Hematopoietic multipotent progenitor cell treated with erythropoietin and hydrocortisone succinate and interleukin-3 and kit ligand, for 15 days (in vitro differentiated cells): Measurements from ENCODE around the gene CROCC2.
"Not testable (repeated sequence)": the region's sequence is repeated elsewhere in the genome, so short reads cannot be mapped to it uniquely, and the experiment has no call there.

ENCODE experiments used
- DNase-seq: peaks from one replicate; pipeline ENCODE4 v3.0.0-alpha.2; 2015; ENCODE audit warnings: low spot score

Gene CROCC2

GRCh38 chr2:240967681-240968621 lies 61.8 kb downstream of the CROCC2 start:
- DNase-seq, result no peak

- no peak for DNase-seq
Measured at GRCh38 chr2:240968731-240969624, 62.8 kb downstream of the CROCC2 start.

- DNase-seq, result no peak
Measured at GRCh38 chr2:240970104-240970503, 64.0 kb downstream of the CROCC2 start.

- no peak for DNase-seq
Measured at GRCh38 chr2:240970816-240971215, 64.7 kb downstream of the CROCC2 start.

GRCh38 chr2:240972201-240972600 lies 66.1 kb downstream of the CROCC2 start:
- DNase-seq, result no peak

GRCh38 chr2:240972636-240973521 lies 66.7 kb downstream of the CROCC2 start:
- no peak for DNase-seq

- DNase-seq, result no peak
Measured at GRCh38 chr2:240974771-240975572, 68.8 kb downstream of the CROCC2 start.

GRCh38 chr2:240975903-240976302 lies 69.8 kb downstream of the CROCC2 start:
- not testable (repeated sequence) for DNase-seq

GRCh38 chr2:240981280-240981679 lies 75.1 kb downstream of the CROCC2 start:
- DNase-seq, result no peak

- DNase-seq, result no peak
Measured at GRCh38 chr2:240981871-240982800, 76.0 kb downstream of the CROCC2 start.

GRCh38 chr2:240982821-240983281 lies 76.7 kb downstream of the CROCC2 start:
- no peak for DNase-seq

GRCh38 chr2:240983361-240983995 lies 77.3 kb downstream of the CROCC2 start:
- no peak for DNase-seq

- no peak for DNase-seq
Measured at GRCh38 chr2:240983996-240984498, 77.9 kb downstream of the CROCC2 start.

- DNase-seq, result no peak
Measured at GRCh38 chr2:240985881-240986786, 80.0 kb downstream of the CROCC2 start.

GRCh38 chr2:240986787-240987411 lies 80.8 kb downstream of the CROCC2 start:
- no peak for DNase-seq

GRCh38 chr2:240987588-240987987 lies 81.5 kb downstream of the CROCC2 start:
- DNase-seq, result no peak

- no peak for DNase-seq
Measured at GRCh38 chr2:240988146-240988545, 82.0 kb downstream of the CROCC2 start.
